Natural killer cell treated with Interleukin-12 subunit alpha and Interleukin-12 subunit beta and Interleukin-15 and Interleukin-18, amount 100 ng/mL, for 72 hours (primary cell): ENCODE data around the gene CTTNBP2. TPM values are rescaled to one million over a fixed set of nuclear protein-coding genes. Genes with fewer than 3 reads are reported as not detected.
A peak's percentile ranks its signal among the peaks of the same experiment; 100 is the strongest.

Source experiments
- ATAC-seq, 2 donors: fragments of 150-1000 bp; cut with Tn5 transposase in 1 of 2; sonication (Bioruptor Pico), chemical (Tn5 transposase) in 1 of 2; 2 replicates each; pipeline ENCODE4 v1.10.0; 2021
- DNase-seq: peaks from one replicate; pipeline ENCODE4 v3.0.0; 2022; ENCODE audit warnings: low spot score
- H3K27ac Mint-ChIP-seq, 2 donors: 1 replicate in 1 of 2; 2 replicates in 1 of 2; pipeline ENCODE4 v1.8.0; 2022; ENCODE audit warnings: mixed read lengths in 2 of 2, mild to moderate bottlenecking in 1 of 2, moderate library complexity in 1 of 2
- H3K27me3 Mint-ChIP-seq, 2 donors: 1 replicate in 1 of 2; 2 replicates in 1 of 2; pipeline ENCODE4 v1.8.0; 2022; ENCODE audit warnings: mixed read lengths in 2 of 2
- H3K36me3 Mint-ChIP-seq: one replicate; pipeline ENCODE4 v1.8.0; 2022; ENCODE audit warnings: mixed read lengths
- H3K4me1 Mint-ChIP-seq, 2 donors: 1 replicate in 1 of 2; 2 replicates in 1 of 2; pipeline ENCODE4 v1.8.0; 2022; ENCODE audit warnings: low read depth in 2 of 2, mixed read lengths in 2 of 2, mild to moderate bottlenecking in 1 of 2
- H3K4me3 Mint-ChIP-seq: one replicate; pipeline ENCODE4 v1.8.0; 2022; ENCODE audit warnings: mixed read lengths
- H3K9me3 Mint-ChIP-seq: 2 replicates; pipeline ENCODE4 v1.8.0; 2022; ENCODE audit warnings: mixed read lengths
- total RNA-seq, 2 donors: library from RNA; stranded (reverse); gene quantifications; one replicate each; pipeline ENCODE4 v1.2.3, GENCODE V29; 2022

Gene CTTNBP2
- total RNA-seq, 2 donors from 2014 or later = 0.14 TPM; not detected in 1

GRCh38 chr7:117882594-117882993 is 9.4 kb upstream of the CTTNBP2 start:
- H3K4me3 Mint-ChIP-seq = no peak overlapping the region
- H3K27ac Mint-ChIP-seq = no peak overlapping the region
- DNase-seq (no peak), ATAC-seq (no peak)
- no peaks in the 10 kb centered on the region for H3K9me3 Mint-ChIP-seq
- H3K4me1 Mint-ChIP-seq = no peaks in the 10 kb centered on the region
- no peaks in the 10 kb centered on the region for H3K36me3 Mint-ChIP-seq
- no peaks in the 10 kb centered on the region for H3K27me3 Mint-ChIP-seq

- ATAC-seq (no peak), DNase-seq (no peak)
- Mint-ChIP-seq H3K27me3 (peaks cover 21 to 30% of the 10 kb centered on the region in 2 donors), H3K36me3 (peaks cover 10% of the 10 kb centered on the region), H3K27ac (no peak overlapping the region), H3K4me3 (no peak overlapping the region), H3K9me3 (peaks cover 4% of the 10 kb centered on the region), H3K4me1 (peaks cover 3 to 4% of the 10 kb centered on the region in 2 donors)
These were observed 3.5 kb upstream of the CTTNBP2 start for GRCh38 chr7:117876761-117877160.

DNA sequence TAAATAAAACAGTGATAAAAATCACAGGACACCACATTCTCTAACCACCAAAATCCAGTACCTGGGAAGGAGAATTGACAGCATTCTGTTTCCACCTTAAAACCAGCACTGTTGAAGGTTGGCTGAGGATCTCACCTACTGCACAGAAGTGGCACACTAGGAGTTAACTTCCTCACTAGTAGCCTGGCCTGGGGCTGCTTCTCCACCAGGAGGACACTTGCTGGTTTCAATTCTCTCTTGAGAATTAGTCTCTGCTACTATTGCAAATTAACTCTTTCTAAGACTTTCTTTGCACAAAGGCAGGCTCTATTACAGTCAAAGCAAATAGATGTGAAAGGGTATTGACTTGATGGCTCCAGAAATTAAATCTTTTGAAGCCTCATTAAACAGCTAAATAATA is 2.3 kb upstream of the CTTNBP2 start:
- Mint-ChIP-seq H3K27ac (no peak overlapping the region), H3K9me3 (peaks cover 5% of the 10 kb centered on the region), H3K36me3 (peaks cover 15% of the 10 kb centered on the region), H3K27me3 (peaks cover 22 to 41% of the 10 kb centered on the region in 2 donors), H3K4me1 (peaks cover 3 to 4% of the 10 kb centered on the region in 2 donors), H3K4me3 (no peak overlapping the region)
- DNase-seq (no peak), ATAC-seq (no peak)

- peak overlapping the region; percentile 31 for H3K4me3 Mint-ChIP-seq
- peaks cover 5% of the 10 kb centered on the region for H3K9me3 Mint-ChIP-seq
- peaks cover 3 to 4% of the 10 kb centered on the region in 2 donors for H3K4me1 Mint-ChIP-seq
- ATAC-seq = no peak
- peaks cover 15% of the 10 kb centered on the region for H3K36me3 Mint-ChIP-seq
- DNase-seq = no peak
- no peak overlapping the region for H3K27ac Mint-ChIP-seq
- H3K27me3 Mint-ChIP-seq = peaks cover 22 to 41% of the 10 kb centered on the region in 2 donors
These were observed 1.0 kb upstream of the CTTNBP2 start for GRCh38 chr7:117874191-117874700.

DNA sequence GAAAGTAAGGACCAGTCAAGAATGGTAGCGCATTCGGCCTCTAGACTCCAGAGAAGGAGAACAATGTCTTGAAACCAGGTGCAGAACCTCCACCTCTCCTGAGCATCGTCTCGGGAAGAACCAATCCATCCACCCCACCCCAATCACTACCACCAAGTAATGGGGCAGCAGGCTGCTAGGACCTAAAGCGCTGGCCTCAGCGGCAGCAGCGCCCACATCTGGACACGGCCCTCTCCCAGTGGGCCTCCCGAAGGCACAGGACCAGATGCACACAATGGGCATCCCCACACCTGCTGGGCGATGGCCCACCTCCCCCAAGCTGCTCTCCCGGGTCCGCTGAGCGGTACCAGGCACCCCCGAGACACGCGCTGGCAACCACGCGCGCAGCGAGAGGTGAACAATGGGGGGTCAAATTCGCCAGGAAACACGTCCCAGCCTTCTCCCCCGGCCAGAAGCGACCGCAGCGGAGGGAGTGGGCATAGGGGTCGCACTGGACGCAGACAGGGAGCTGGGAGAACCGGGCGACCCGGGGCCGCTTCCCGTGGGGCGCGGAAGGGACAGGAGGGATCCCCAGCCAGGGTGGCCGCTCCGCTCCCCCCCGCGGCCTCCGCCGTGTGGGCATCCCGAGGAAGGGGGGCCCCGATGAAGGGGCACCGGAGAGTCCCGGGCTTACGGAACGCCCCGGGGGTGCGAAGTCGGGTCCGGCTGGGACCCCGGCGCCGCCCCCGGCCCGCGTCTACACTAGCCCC is 506 bp downstream of the CTTNBP2 start:
- H3K27ac Mint-ChIP-seq = no peak overlapping the region
- H3K36me3 Mint-ChIP-seq = peaks cover 15% of the 10 kb centered on the region
- peak; percentile 31 to 36 for ATAC-seq
- no peak for DNase-seq
- no peak overlapping the region for H3K4me3 Mint-ChIP-seq
- peaks cover 22 to 41% of the 10 kb centered on the region in 2 donors for H3K27me3 Mint-ChIP-seq
- peaks cover 5% of the 10 kb centered on the region for H3K9me3 Mint-ChIP-seq
- peaks cover 3 to 4% of the 10 kb centered on the region in 2 donors for H3K4me1 Mint-ChIP-seq

GRCh38 chr7:117871778-117872538 is 1.3 kb downstream of the CTTNBP2 start:
- Mint-ChIP-seq H3K36me3 (peaks cover 15% of the 10 kb centered on the region), H3K4me1 (peaks cover 3 to 4% of the 10 kb centered on the region in 2 donors), H3K9me3 (peaks cover 5% of the 10 kb centered on the region), H3K27me3 (peaks cover 22 to 41% of the 10 kb centered on the region in 2 donors), H3K4me3 (no peak overlapping the region), H3K27ac (no peak overlapping the region)
- DNase-seq = no peak
- no peak for ATAC-seq

DNA sequence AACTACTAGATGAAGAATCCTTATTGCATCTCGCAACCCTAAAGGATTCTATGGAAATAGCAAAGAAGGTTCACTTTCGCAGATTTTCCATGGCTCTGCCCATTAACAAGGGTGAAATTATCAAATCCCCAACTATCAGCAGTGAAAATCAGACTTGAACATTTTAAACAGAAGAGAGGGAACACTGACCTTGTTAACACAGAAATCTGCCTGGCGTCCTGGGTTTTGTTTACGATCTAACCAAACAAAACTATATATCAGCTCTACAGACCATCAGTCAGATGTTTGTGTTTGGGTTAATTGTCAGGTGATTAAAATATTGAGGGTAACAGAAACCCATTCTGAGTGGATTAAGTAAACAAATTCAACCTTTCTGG is 1.9 kb downstream of the CTTNBP2 start:
- Mint-ChIP-seq H3K9me3 (peaks cover 5% of the 10 kb centered on the region), H3K36me3 (peaks cover 15% of the 10 kb centered on the region), H3K27me3 (peaks cover 22 to 41% of the 10 kb centered on the region in 2 donors), H3K4me3 (no peak overlapping the region), H3K27ac (no peak overlapping the region), H3K4me1 (peaks cover 3 to 4% of the 10 kb centered on the region in 2 donors)
- ATAC-seq = no peak
- no peak for DNase-seq

- Mint-ChIP-seq H3K27ac (no peak overlapping the region), H3K36me3 (peaks cover 15% of the 10 kb centered on the region), H3K27me3 (peaks cover 22 to 39% of the 10 kb centered on the region in 2 donors), H3K4me1 (peaks cover 3 to 4% of the 10 kb centered on the region in 2 donors), H3K9me3 (peaks cover 5% of the 10 kb centered on the region), H3K4me3 (no peak overlapping the region)
- ATAC-seq (no peak), DNase-seq (no peak)
These were observed 2.7 kb downstream of the CTTNBP2 start for GRCh38 chr7:117870448-117871130.

- ATAC-seq (no peak), DNase-seq (no peak)
- peaks cover 5% of the 10 kb centered on the region for H3K9me3 Mint-ChIP-seq
These were observed 3.9 kb downstream of the CTTNBP2 start for GRCh38 chr7:117869374-117869773.

DNA sequence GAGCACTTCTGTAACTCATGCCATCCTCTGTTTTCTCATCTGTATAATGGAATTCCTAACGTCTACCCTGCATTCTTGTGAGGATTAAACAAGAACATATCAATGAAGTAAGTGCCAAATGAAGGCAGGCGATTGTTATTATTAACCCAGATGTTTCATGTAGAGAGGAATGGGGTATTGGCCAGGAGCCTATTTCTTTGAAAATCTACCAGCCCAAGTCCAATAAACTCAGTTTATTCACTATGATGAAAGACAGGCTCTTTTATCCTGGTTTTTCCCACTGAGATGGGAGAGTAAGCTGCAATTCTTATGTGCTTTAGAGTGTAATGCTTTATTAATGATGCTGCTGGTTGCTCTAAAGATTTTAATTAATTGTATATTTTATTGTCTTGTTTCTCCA is 9.6 kb downstream of the CTTNBP2 start:
- Mint-ChIP-seq H3K4me3 (no peak overlapping the region), H3K4me1 (no peaks in the 10 kb centered on the region), H3K27ac (no peak overlapping the region), H3K27me3 (no peaks in the 10 kb centered on the region), H3K36me3 (no peaks in the 10 kb centered on the region), H3K9me3 (peaks cover 9% of the 10 kb centered on the region)
- ATAC-seq (no peak), DNase-seq (no peak)

More at GRCh38 chr7:117869374-117869773, 3.9 kb downstream of the CTTNBP2 start:
- Mint-ChIP-seq H3K4me1 (peaks cover 3 to 4% of the 10 kb centered on the region in 2 donors), H3K27ac (no peak overlapping the region), H3K36me3 (peaks cover 15% of the 10 kb centered on the region), H3K27me3 (peaks cover 17 to 27% of the 10 kb centered on the region in 2 donors), H3K4me3 (no peak overlapping the region)

GRCh38 chr7:117862378-117862777 is 10.9 kb downstream of the CTTNBP2 start:
- Mint-ChIP-seq H3K27ac (no peak overlapping the region), H3K36me3 (no peaks in the 10 kb centered on the region), H3K9me3 (peaks cover 9% of the 10 kb centered on the region), H3K4me1 (no peaks in the 10 kb centered on the region), H3K4me3 (no peak overlapping the region), H3K27me3 (no peaks in the 10 kb centered on the region)
- ATAC-seq (no peak), DNase-seq (no peak)

DNA sequence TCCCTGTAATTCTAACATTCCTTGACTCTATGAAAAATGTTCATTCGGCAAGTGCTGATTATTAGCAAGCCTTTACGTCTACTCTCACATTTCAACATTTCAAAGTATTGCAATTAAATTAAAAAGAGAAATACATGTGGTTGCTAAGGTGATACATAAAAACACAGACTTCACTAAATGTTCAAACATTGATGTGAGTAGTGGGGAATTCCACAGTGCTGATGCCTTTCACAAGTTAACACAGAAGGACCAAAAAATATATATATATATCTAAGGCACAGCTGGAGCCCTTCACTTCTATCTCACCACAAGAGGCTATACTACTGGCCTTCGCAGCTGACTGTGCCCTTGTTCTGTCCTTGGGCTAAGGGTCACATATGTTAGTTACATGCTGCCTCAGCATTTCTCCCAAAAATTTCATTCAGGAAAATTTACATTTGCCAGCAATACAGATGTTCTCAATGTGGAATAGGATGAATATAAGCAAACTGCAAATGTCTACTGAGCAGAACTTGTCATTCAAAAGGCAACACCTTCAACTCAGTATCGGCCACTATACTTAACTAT is 13.9 kb downstream of the CTTNBP2 start:
- H3K27ac Mint-ChIP-seq = no peak overlapping the region
- no peaks in the 10 kb centered on the region for H3K27me3 Mint-ChIP-seq
- no peak overlapping the region for H3K4me3 Mint-ChIP-seq
- ATAC-seq = no peak
- no peaks in the 10 kb centered on the region for H3K4me1 Mint-ChIP-seq
- DNase-seq = no peak
- no peaks in the 10 kb centered on the region for H3K36me3 Mint-ChIP-seq
- H3K9me3 Mint-ChIP-seq = peaks cover 9% of the 10 kb centered on the region

- Mint-ChIP-seq H3K36me3 (no peaks in the 10 kb centered on the region), H3K27ac (no peak overlapping the region), H3K4me1 (no peaks in the 10 kb centered on the region), H3K9me3 (peaks cover 9% of the 10 kb centered on the region), H3K27me3 (no peaks in the 10 kb centered on the region), H3K4me3 (no peak overlapping the region)
- no peak for DNase-seq
- no peak for ATAC-seq
These were observed 14.5 kb downstream of the CTTNBP2 start for GRCh38 chr7:117858712-117859111.
